SH-SY5Y (cell line): Measurements from ENCODE around the gene PIK3C3.

Experiments
- GATA2 ChIP-seq: IDR thresholded peaks from 2 replicates; pipeline ENCODE4 v1.6.1; 2011; ENCODE audit warnings: mild to moderate bottlenecking, low read depth, low read length
- GATA3 ChIP-seq: IDR thresholded peaks from 2 replicates; pipeline ENCODE4 v1.6.1; 2011; ENCODE audit warnings: low read depth, mild to moderate bottlenecking, low read length, moderate library complexity

- no peak for TF ChIP-seq GATA2
- TF ChIP-seq GATA3, result no peak
Measured at GRCh38 chr18:41974796-41975201, 19.8 kb downstream of the PIK3C3 start.
